NCI-H510A treated with DMSO at 0.1 percent for 48 hours (cell line): ENCODE measurements around the gene LRP4.

Experiments
- DNase-seq: peaks from one replicate; lab custom pipeline; 2025; lab: John Stamatoyannopoulos, UW

Gene LRP4

DNA sequence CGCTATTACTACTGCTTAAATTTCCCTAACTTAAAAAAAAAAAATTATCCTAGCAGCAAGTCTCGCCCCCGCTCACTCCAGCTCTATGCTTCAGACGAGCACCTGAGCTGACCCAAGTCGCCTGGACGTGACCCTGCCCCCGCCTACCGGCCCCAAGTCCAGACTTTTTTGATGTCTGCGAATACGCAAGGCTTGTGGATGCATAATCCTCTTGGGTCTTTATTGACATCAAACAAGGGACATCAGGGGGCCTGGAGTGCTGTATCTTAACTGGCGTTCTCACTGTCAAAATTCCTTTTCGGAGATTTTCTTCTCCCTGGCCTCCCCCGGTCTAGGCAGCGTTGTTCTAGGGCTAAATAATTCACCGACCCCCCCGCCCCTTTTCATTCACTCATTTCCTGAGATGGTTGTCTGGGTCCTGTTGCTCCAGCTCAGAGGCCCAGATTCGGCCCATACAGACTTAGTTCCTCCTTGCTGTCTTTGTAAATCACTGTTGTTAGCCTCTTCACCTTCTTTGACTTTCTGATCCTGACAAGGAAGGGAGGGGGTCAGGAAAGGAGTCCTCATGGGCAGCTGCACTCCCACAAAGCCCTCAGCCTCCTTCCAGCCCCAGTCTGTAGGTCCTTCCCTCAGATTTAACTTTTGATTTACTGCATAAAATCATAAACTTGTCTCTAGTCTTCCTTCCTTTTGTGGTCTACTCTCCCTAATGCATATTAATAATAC is 601 bp upstream of the LRP4 start:
- no peak for DNase-seq

DNA sequence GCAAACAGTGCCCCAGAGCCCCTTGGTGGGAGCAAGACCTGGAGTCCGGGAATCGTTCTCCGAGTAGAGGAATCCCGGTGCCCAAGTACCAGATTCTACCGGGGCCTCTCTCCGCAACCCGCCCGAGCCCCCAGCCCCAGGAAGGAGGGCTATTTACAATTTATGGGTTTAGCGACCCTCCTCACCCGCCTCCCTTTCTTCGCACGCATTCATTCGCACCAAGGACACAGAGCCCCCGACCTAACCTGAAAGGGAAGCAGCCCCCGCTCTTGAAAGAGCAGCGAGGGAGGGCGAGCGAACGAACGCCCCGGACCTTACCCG is 628 bp downstream of the LRP4 start:
- no peak for DNase-seq

DNA sequence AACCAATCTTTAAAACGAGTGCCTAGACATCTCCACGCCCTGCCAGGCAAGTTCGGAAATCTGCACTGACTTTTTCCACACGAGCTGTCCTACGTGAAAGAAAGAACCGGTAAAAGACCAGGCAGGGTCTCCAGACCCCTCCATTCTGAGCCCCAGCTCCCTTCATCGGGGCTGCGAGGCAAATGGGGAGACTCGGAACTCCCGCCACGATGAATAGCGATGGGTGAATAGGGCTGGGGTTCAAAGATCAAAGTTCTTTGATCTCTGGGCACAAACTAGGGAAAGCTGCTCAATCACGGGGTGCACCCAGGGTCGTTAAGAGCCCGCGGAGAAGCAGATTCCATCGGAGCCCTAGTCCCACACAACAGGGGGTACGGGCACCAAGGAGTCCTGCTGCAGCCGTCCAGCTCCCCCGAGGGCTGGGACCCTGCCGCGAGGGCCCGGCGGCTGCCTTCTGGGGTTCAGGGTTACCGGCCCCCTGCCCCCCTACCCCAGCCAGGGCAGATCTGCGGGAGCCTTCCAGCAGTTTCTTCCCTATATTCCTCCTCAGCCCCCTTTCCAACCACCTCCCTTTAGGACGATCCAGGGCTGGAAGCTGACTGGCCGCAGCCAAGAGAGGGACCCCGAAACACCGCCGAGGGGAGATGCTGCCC is 1.1 kb downstream of the LRP4 start:
- DNase-seq, result no peak

DNA sequence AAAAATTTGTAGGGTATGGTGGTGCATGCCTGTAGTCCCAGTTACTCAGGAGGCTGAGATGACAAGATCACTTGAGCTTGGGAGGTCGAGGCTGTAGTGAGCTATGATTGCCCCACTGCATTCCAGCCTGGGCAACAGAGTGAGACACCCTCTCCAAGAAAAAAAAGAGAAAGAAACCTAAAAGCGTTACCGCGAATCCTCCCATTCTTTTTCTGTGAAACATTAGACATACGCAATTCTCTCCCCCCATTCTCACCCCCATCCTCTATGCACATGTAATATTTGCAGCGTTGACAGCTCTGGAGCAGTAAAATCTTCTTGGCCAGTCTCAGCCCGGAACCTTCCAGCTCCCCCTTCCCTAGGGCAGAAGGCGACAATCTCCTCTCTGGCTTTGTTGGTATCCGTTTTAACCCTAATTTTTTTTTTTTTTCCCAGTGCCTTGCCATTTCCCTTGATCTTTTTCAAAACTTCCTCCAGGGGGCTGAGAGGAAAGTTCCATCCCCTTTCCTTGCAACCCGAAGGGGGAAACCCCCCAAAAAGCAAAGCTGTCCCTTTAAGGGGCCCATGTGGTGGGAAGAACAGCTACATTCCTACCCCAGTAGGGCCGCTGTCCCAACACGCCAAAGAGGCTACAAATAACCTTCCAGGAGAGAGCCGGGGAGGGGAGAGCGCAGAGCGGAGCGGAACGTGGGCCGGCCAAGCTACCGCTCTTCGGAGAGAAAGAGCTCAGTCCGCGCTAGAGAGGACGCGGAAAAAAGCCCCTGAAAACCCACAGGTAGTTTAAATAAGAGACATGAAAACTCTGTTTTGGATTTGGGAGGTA is 1.9 kb downstream of the LRP4 start:
- DNase-seq, result no peak

GRCh38 chr11:46914910-46915309 is 3.4 kb downstream of the LRP4 start:
- DNase-seq, result no peak

GRCh38 chr11:46914363-46914762 is 4.0 kb downstream of the LRP4 start:
- no peak for DNase-seq

DNA sequence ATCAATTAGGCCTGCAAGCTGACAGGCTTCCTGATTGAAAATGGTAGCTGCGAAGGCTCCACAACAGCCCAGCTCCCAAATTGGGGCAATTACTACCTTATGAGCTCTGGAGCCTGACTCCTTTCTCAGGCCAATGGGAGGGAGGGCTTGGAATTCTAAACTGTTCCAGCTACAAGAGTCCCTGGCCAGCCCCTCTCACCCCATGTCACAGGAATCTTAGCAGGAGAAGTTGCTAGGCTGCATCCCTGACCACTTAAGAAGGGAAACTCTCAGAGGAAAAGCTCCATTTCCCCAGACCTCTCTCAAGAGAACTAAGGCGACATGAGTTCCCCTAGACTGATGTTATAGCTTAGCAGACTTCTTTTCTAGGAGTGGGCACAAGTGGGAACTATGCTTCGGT is 4.9 kb downstream of the LRP4 start:
- DNase-seq, result no peak

- DNase-seq, result no peak
Observed at GRCh38 chr11:46912526-46913150, 5.7 kb downstream of the LRP4 start.

- DNase-seq, result no peak
Observed at GRCh38 chr11:46907606-46908005, 10.7 kb downstream of the LRP4 start.

- no peak for DNase-seq
Observed at GRCh38 chr11:46906609-46907041, 11.7 kb downstream of the LRP4 start.

GRCh38 chr11:46905806-46906205 is 12.5 kb downstream of the LRP4 start:
- DNase-seq, result no peak

DNA sequence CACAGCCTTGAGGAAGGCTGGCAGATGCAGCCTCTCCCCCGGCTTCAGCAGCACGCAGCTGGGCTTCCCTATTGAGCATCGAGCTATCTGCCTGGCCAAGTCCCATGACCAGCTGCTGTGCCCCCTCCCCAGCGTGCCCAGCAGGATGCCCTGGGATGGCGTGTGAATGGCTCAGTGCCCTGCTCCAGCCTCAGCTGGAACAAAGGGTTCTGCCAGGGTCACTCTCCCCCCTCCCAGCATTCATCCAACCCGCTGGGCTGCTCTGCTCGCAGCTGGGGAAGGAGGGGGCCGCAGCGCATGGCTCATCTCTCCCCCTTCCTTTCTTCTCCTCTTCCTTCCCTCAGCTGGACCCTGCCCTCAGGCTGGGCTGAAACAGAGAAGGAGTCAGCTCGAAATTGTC is 14.5 kb downstream of the LRP4 start:
- no peak for DNase-seq

GRCh38 chr11:46902694-46903093 is 15.7 kb downstream of the LRP4 start:
- DNase-seq, result no peak

DNA sequence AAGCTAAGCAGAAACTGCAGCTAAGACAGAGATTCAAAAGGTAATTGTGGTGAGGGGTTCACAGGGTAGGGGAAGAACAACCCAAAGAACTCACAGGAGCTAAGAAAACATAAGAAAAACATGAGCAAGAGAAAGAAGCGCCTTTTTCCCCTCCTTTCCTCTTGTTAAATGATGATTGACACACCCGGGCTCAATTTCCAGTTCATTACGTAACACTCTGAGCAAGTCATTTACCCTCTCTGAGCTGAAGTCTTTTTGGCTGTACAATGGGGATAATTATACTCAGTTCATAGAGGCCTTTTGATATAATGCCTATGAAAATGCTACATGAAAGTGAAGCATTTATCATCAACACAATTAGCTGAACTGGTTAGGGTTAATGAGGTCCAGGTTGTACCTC is 17.2 kb downstream of the LRP4 start:
- DNase-seq, result no peak

GRCh38 chr11:46900091-46900746 is 18.1 kb downstream of the LRP4 start:
- no peak for DNase-seq

DNA sequence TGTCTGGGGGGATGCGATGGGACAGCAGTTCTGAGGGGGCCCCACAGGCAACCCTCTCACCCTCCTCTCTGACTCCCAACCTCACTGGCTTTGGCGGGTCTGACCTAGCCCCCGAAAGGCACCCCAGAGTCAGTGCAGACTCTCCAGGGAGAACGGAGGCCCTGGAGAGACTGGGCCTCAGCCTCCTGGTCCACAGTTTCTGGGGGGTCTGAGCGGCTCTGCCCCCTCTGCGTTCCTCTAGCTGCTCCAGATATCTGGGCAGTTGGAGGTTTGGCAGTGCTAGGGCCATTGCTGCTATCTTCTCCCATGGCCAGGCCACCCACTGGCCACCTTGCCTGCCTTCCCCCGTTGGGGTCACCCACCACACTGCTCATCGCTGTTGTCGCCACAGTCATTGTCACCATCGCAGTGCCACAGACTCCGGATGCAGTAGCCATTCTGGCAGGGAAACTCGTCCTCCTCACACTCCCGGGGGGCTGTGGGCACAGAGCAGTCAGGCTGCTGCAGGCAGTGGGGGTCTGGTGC is 18.8 kb downstream of the LRP4 start:
- no peak for DNase-seq

GRCh38 chr11:46898396-46899095 is 19.8 kb downstream of the LRP4 start:
- peak; percentile 42 for DNase-seq

DNA sequence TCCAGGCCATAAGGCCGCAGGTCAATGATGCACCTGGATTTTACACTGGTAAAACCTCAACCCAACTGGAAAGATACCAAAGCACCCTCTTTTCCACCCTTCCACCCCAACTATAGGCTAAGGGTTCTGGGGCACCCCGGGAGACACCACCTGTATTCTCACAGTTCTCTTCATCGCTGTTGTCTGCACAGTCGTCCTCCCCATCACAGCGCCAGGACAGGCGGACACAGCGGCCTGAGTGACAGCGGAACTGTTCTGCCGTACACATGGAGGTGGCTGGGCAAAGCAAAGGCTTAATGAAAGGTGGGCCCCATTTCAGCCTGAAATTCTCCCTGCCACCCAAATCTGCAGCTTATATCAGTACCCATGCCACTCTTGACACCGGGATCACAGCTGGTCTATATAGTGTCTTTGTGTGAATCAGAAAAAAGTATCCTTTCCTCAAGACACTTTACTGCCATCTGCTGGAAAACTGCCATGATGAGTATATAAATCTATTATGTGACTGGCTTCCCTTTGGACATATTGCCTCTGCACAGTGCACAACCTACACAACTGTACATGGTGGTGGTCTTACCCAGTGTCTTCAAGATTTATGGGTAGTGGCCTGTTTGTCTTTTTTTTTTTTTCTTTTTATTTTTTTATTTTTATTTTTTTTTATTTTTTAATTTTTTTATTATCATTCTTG is 21.5 kb downstream of the LRP4 start:
- peak; percentile 26 for DNase-seq

DNA sequence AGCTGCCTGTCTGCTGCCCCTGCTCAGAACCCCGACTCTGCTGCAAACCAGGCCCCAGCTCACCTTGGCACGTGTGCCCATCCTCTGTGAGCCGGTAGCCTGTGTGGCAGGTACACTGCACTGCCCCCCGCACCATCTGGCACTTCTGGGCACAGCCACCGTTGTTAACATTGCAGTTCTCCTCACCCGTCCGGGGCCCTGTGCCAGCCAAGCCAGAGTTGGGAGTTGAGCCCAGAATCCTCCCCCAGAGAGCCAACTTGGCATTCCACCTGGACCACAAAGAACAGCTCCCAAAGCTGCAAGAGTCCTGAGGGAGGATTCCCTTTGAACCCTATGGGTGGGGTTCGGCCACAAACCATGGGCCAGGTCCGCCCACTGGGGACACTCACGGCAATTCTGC is 22.5 kb downstream of the LRP4 start:
- no peak for DNase-seq

DNA sequence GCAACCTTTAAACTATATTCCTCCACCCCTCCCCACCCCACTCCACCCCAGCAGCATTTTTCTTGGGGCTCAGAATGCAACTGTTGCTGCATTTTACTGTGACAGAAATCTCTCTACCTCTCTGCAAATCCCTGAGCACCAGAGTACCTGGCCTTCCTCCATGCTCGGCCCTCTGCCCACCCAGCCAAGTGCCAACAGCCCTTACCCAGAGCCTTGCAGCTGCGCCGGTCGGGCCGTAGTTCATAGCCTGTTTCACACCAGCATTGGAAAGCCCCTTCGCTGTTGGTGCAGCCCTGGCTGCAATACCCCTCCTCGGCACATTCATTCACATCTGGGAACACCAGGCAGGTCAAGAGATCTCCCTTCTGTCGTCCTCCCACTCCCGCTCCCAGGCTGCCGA is 23.4 kb downstream of the LRP4 start:
- DNase-seq, result no peak

DNA sequence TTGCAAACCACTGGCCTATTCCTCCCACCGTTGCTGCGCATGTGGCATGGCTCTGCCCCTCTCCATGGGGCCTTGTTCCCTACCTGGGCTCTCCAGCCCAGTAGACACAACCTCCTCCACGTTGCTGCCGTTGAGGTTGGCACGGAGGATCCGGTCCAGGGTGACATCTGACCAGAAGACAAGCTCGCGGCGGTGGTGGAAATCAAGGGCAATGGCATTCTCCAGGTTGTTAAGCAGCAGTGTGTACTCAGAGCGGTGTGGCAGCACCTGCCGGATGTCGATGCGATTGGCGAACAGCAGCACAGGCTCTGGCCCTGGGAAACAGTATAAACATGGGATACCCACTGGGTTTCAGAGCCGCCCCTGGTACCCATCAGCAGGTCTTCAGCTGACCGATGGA is 23.8 kb downstream of the LRP4 start:
- DNase-seq, result peak; percentile 8
